ENCODE results near the gene CAPN11.

The CAPN11 gene

GRCh38 chr6:44119704-44120262, 38.8 kb upstream of the CAPN11 start:
- DNase-seq, result no peak
- H3K4me2 ChIP-seq (ENCODE audit: insufficient read depth, low read length), result no peak overlapping the region
- H3K36me3 ChIP-seq (ENCODE audit: insufficient read depth, low read length), result peaks cover 24% of the 10 kb centered on the region
- TF ChIP-seq EZH2 (IDR thresholded peaks at IDR 0.05; ENCODE audit: borderline replicate concordance, low read depth, low read length, severe bottlenecking) (no peak), CTCF (IDR thresholded peaks at IDR 0.05; ENCODE audit: borderline replicate concordance, extremely low read depth, low read length, poor library complexity, severe bottlenecking) (no peak)
- ATAC-seq (ENCODE audit: insufficient read depth, low read depth), result no peak
- no peak overlapping the region for H3K27ac ChIP-seq (ENCODE audit: low read length)
- H3K9ac ChIP-seq (ENCODE audit: low read depth, low read length), result no peak overlapping the region
- H4K20me1 ChIP-seq (ENCODE audit: insufficient read depth, low read length), result peaks cover 98% of the 10 kb centered on the region
- no peak overlapping the region for H2AFZ ChIP-seq (ENCODE audit: low read depth, low read length)
- H3K27me3 ChIP-seq (ENCODE audit: insufficient read depth, low read length, poor library complexity), result no peaks in the 10 kb centered on the region
- H3K9me3 ChIP-seq (ENCODE audit: insufficient read depth, low read length, severe bottlenecking), result no peaks in the 10 kb centered on the region
- H3K4me3 ChIP-seq (ENCODE audit: low read depth in 1 of 2, low read length in 2 of 2), result no peak overlapping the region
- peaks cover 99% of the 10 kb centered on the region for H3K79me2 ChIP-seq (ENCODE audit: insufficient read depth, low read length)
- H3K4me1 ChIP-seq (ENCODE audit: insufficient read depth, low read length), result peaks cover 24% of the 10 kb centered on the region

DNA sequence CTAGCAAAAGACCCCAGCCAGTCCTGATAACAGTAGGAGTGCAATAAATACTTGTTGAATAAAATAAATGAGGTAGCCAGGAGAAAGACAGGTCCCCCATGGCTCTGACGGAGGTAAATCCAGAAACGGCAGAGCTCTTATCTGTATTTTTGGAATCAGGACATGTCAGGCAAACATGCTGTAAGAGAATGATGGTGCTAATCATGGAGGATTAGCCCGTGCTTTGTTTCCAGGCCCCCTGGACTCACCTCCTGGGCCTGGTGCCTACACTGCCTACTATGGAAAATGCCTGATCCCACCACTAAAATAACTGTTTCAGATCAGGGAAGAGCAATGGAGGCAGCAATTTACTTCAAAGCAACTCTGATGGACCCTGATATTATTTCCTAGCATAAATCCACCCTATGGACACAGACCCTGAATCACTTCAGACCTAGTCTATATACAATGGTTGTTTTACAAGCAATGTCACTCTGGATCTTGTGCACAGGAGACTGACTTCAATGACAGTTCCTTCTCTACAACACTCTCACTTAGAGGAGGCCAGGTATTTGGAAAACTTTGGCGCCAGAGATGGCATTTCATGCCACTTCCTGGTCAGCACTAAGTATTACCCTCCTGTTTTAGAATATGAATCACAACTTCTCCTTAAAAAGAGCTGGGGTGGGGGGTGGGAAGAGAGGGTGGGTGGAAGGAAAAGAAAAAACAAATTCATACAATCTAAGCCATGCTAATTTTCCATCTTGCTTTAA, 37.8 kb upstream of the CAPN11 start:
- Histone ChIP-seq H3K9me3 (ENCODE audit: insufficient read depth, low read length, severe bottlenecking) (no peaks in the 10 kb centered on the region), H3K9ac (ENCODE audit: low read depth, low read length) (no peak overlapping the region), H3K79me2 (ENCODE audit: insufficient read depth, low read length) (peaks cover 100% of the 10 kb centered on the region), H3K27ac (ENCODE audit: low read length) (no peak overlapping the region), H3K27me3 (ENCODE audit: insufficient read depth, low read length, poor library complexity) (no peaks in the 10 kb centered on the region), H2AFZ (ENCODE audit: low read depth, low read length) (no peak overlapping the region), H3K4me3 (ENCODE audit: low read depth in 1 of 2, low read length in 2 of 2) (no peak overlapping the region), H3K4me1 (ENCODE audit: insufficient read depth, low read length) (peaks cover 35% of the 10 kb centered on the region), H4K20me1 (ENCODE audit: insufficient read depth, low read length) (peaks cover 98% of the 10 kb centered on the region), H3K36me3 (ENCODE audit: insufficient read depth, low read length) (peaks cover 14% of the 10 kb centered on the region), H3K4me2 (ENCODE audit: insufficient read depth, low read length) (no peak overlapping the region)
- TF ChIP-seq EZH2 (IDR thresholded peaks at IDR 0.05; ENCODE audit: borderline replicate concordance, low read depth, low read length, severe bottlenecking), result no peak
- TF ChIP-seq CTCF (IDR thresholded peaks at IDR 0.05; ENCODE audit: borderline replicate concordance, extremely low read depth, low read length, poor library complexity, severe bottlenecking), result no peak
- ATAC-seq (ENCODE audit: insufficient read depth, low read depth) (no peak), DNase-seq (no peak)

DNA sequence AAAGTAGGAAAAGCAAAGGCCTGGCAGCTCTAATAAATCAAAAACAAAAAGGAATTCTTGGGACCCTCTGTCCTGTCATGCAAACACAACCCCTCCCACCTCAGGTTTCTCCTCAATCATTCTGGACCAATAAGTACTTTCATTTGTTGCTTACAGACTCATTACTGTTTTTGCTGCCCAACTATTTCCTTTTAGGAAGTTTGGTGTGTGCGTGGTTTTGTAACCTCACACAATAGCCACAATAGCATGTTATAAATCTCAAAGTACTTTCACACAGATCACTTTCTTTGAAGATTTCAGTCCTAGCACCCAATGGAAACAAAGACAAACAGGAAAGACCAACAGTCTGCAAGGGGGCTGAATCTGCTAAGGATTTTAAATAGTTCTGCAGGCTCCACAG, 35.8 kb upstream of the CAPN11 start:
- Histone ChIP-seq H3K9me3 (ENCODE audit: insufficient read depth, low read length, severe bottlenecking) (no peaks in the 10 kb centered on the region), H3K4me1 (ENCODE audit: insufficient read depth, low read length) (peaks cover 43% of the 10 kb centered on the region), H3K4me3 (ENCODE audit: low read depth in 1 of 2, low read length in 2 of 2) (no peak overlapping the region), H3K79me2 (ENCODE audit: insufficient read depth, low read length) (peaks cover 97% of the 10 kb centered on the region), H3K27ac (ENCODE audit: low read length) (0 out of 2 replicates have a peak overlapping the region, but pooled peaks have one; percentile 4), H3K36me3 (ENCODE audit: insufficient read depth, low read length) (peaks cover 8% of the 10 kb centered on the region; the same call in 1 of the 2 replicates), H4K20me1 (ENCODE audit: insufficient read depth, low read length) (peaks cover 84% of the 10 kb centered on the region), H3K4me2 (ENCODE audit: insufficient read depth, low read length) (peak overlapping the region; percentile 75; the same call in 1 of the 2 replicates), H2AFZ (ENCODE audit: low read depth, low read length) (no peak overlapping the region), H3K9ac (ENCODE audit: low read depth, low read length) (peak overlapping the region; percentile 4; the same call in 1 of the 2 replicates), H3K27me3 (ENCODE audit: insufficient read depth, low read length, poor library complexity) (no peaks in the 10 kb centered on the region)
- TF ChIP-seq CTCF (IDR thresholded peaks at IDR 0.05; ENCODE audit: borderline replicate concordance, extremely low read depth, low read length, poor library complexity, severe bottlenecking) (no peak), EZH2 (IDR thresholded peaks at IDR 0.05; ENCODE audit: borderline replicate concordance, low read depth, low read length, severe bottlenecking) (no peak)
- DNase-seq (peak; percentile 28), ATAC-seq (ENCODE audit: insufficient read depth, low read depth) (peak; percentile 36)

Measured in DND-41 (cell line).